HG03060 (cell line): ENCODE data around the gene PKP1.

Experiments
- ATAC-seq: cut with Tn5 transposase; IDR thresholded peaks from one replicate; pipeline ENCODE4 v1.9.1; 2021; ENCODE audit warnings: low read depth, moderate number of reproducible peaks; ENCODE audit not compliant: unreplicated experiment

The PKP1 gene

GRCh38 chr1:201304126-201304525 is 20.8 kb downstream of the PKP1 start:
- no peak for ATAC-seq

- ATAC-seq = no peak
These were observed 22.5 kb downstream of the PKP1 start for GRCh38 chr1:201305815-201306214.

DNA sequence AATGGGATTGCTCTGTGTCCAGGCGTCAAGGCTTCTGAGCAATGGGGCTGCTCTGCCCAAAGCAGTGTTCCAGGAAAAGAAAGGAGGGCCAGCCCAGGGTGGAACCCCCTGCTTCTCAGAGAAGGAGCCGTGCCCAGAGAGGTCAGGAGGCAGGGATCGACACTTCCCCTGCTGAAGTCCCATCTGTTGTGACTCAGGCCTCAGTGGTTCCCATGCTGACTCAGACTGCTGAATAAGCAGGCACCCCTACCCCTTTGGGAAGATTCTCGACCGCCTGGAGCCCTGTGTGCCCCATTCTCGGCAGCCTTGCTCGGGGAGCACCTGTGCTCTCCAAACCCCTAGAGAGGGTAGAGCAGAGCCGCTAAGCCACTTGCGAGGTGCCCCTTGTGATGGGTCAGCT is 23.9 kb downstream of the PKP1 start:
- ATAC-seq = no peak

DNA sequence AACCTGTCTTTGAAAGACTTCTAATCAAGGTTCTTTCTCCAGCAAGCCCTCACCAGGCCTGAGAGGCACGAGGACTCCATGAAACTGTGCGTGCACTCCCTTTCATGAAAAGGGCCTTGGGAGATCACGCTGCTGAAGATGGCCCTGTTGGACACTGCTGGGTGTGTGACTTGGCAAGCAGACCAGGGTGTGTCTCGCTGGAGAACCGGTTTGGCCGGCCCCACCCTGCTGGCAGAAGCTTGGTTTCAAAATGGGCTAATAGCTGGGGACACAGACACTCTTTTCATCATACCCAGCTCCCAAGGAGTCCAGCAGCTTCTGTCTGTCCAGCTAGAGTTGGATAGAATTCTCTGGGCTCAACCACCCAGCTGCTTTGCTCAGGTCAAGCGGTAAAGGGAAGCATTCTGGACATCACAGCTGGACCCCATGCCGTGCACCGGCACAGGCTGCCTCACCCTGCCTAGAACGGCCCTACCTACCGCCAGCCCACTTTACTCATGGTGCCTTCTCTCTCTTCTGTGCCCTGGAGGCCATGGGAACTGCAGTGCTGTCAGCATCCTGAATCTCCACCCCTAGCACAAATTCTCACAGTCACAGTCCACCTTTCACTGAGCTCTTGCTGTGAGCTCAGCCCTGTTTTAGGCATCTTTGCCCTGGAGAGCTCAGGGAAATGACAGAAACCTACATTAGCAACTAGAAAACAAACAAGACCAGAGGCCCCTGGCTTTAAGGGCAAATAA is 24.6 kb downstream of the PKP1 start:
- no peak for ATAC-seq

DNA sequence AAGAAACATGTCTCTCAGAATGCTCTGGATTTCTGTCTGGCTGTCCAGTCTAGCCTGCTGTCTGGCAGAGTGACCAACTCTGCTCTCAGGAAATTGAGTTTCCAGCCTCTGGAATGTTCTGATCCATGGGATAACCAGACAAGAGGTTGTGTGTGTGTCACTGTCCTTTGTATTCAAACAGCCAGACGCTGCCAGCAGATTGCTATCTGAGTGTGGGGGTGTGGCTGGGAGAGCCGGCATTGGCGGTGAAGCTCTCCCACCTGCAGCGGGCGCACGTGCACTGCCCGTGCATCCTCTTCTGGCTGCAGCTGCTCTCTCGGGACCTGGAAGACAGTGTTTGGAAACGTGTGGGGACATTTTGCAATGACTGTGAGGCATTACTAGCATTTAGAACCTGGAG is 26.1 kb downstream of the PKP1 start:
- no peak for ATAC-seq

- no peak for ATAC-seq
These were observed 27.1 kb downstream of the PKP1 start for GRCh38 chr1:201310251-201310985.

DNA sequence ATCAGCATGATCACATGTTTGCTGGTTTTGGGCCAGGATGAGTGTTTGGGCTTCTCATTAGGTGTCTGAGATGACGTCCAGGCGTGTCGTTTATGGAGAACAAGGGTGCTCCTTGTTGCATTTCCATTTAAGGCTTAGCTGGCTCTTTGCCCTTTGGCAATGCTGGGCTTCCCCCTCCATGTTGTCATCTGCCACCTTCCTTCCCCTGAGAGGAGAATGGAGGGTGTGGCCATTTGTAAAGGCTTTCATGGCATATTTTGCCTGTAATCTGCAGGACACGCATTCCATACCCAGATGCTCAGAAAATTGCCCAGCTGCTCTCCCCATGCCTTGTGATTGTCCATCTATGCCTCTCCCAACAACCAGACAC is 27.7 kb downstream of the PKP1 start:
- no peak for ATAC-seq

GRCh38 chr1:201311356-201312011 is 28.2 kb downstream of the PKP1 start:
- ATAC-seq = no peak

DNA sequence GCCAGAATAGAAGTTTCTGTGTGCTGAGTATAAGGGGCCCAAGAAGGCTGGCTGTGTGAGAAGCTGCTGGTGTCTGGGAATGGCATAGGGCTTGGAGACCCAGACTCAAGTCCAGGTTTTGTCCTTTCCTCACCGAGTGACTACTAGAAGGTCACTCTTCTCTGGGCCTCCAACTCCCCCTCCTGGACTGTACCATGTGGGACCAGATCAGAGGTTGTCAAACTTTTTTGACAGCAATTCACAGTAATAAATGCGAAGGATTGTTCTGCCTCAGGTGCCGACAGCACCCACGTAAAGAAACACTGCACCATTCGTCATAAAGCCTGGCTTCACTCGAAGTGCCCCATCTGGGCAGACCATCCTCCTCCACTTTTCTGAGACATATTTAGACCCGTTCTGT is 29.0 kb downstream of the PKP1 start:
- no peak for ATAC-seq

DNA sequence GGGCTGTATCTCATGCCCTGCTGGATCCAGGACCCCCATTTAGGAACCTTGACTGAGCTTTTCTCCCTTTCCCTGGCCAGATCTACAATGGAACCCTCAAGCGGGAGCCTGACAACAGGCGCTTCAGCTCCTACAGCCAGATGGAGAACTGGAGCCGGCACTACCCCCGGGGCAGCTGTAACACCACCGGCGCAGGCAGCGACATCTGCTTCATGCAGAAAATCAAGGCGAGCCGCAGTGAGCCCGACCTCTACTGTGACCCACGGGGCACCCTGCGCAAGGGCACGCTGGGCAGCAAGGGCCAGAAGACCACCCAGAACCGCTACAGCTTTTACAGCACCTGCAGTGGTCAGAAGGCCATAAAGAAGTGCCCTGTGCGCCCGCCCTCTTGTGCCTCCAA is 29.8 kb downstream of the PKP1 start:
- ATAC-seq = no peak

DNA sequence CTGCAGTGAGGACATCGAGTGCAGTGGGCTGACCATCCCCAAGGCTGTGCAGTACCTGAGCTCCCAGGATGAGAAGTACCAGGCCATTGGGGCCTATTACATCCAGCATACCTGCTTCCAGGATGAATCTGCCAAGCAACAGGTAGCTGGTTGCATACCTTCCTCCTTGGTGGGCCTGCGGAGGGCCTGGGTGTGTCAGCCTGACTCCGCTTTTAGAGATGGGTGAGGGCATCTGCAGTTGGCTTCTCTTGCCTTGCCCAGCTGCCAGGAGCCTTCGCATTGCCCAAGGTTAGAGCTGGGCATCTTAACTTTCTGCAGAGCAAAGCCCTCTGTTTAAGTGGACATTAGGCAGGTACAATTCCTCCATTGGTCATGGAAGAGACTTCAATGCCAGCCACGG is 33.2 kb downstream of the PKP1 start:
- no peak for ATAC-seq

DNA sequence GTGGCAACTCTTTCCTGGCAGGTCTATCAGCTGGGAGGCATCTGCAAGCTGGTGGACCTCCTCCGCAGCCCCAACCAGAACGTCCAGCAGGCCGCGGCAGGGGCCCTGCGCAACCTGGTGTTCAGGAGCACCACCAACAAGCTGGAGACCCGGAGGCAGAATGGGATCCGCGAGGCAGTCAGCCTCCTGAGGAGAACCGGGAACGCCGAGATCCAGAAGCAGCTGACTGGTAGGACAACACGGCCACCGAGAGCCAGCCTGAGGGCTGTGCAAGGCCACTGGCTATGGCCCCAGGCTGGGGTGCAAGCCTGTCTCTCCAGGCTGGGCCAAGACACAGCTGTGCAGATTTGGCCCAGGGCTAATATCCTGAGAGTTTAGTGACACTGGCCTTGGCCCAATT is 34.2 kb downstream of the PKP1 start:
- no peak for ATAC-seq

DNA sequence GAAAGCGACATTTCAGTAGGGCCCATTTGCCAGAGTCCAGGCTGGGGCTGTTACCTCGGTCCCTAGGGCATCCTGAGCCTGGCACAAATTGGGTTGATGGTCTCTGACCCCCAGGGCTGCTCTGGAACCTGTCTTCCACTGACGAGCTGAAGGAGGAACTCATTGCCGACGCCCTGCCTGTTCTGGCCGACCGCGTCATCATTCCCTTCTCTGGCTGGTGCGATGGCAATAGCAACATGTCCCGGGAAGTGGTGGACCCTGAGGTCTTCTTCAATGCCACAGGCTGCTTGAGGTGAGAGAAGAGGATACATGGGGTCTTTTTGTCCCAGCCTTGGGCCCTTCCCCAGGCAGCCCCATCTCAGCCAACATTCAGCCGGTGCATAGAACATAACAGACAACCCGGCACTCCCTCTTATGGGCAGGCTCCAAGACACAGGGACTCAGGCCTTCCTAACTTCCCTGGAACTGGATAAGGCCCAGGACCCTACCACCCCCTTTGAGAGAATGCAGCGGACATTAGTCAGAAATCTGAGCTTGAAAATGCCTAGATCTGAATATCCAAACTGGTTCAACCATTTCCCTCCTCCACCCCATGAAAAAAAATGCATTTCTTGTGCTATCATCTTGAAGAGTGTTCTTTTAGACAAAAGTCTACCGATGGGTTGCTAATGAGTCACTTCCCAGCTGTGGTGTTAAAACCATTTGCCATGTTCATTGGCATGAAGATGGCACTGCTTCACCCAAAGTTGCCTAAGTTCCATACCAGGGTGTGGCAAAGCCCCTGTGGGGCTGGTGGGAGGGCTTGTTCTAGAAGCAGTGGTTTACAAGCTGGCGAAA is 35.4 kb downstream of the PKP1 start:
- ATAC-seq = no peak

- ATAC-seq = no peak
These were observed 36.3 kb downstream of the PKP1 start for GRCh38 chr1:201319631-201320030.

GRCh38 chr1:201320168-201320788 is 37.0 kb downstream of the PKP1 start:
- ATAC-seq = no peak

GRCh38 chr1:201321826-201322390 is 38.6 kb downstream of the PKP1 start:
- ATAC-seq = no peak

DNA sequence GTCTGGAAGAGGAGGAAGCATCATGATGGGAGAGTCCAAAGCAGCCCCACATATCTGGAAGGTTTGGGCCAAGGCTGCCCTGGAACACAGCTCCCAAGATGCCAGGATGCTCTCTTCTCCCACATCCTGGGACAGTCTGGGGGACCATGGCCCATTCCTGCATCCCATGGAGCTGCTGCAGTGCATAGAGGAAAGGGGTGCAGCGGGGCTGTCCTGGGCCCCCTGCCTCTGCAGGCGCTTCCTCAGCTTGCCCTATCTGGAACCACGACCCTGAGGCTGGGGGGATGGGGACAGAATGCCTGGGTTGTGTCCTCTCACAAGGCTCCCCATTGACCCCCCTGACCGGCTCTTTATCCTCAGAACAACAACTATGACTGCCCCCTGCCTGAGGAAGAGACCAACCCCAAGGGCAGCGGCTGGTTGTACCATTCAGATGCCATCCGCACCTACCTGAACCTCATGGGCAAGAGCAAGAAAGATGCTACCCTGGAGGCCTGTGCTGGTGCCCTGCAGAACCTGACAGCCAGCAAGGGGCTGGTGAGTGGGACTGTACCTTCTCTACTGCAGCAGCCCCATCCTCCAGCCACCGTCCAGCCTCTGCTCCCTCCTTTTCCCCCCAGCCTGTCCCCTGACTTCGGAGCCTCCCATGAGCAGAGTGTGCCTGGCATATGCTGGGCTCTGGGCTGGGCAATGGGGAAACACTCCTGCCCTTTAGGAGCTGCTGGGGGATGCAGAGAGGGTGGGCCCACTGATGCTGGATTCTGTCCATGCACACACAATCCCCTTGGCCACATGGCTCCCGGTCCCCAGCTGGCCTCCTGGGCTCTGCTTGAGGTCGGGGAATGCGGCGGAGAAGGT is 39.6 kb downstream of the PKP1 start:
- no peak for ATAC-seq

DNA sequence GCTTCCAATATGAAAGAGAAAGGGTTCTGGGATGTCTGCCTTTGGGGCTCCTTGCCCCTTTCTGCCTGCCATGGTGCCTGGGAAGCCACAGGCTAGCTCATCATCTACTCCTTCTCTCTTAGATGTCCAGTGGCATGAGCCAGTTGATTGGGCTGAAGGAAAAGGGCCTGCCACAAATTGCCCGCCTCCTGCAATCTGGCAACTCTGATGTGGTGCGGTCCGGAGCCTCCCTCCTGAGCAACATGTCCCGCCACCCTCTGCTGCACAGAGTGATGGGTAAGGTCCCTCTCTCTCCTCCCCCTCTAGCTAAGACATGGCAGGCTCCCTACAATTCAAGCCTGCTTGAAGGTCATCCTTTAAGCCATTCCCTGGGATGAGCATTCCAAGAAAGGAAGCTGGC is 41.0 kb downstream of the PKP1 start:
- ATAC-seq = no peak
